GM18951 (cell line): ENCODE data around the gene PHF21B.

Experiments
- POLR2A ChIP-seq: IDR thresholded peaks from 4 replicates; pipeline ENCODE4 v1.6.1; 2011; ENCODE audit warnings: mild to moderate bottlenecking; ENCODE audit not compliant: insufficient read length, insufficient read depth; ENCODE audit errors: extremely low read depth
- in situ Hi-C: fragments of 300-500 bp; cut with MboI; formaldehyde crosslinking; loops from one replicate; pipeline ENCODE4 v1.12.0; 2022; ENCODE audit warnings: low sequenced_read_pairs, mixed read lengths, inconsistent platforms; ENCODE audit not compliant: unreplicated experiment

Gene PHF21B

DNA sequence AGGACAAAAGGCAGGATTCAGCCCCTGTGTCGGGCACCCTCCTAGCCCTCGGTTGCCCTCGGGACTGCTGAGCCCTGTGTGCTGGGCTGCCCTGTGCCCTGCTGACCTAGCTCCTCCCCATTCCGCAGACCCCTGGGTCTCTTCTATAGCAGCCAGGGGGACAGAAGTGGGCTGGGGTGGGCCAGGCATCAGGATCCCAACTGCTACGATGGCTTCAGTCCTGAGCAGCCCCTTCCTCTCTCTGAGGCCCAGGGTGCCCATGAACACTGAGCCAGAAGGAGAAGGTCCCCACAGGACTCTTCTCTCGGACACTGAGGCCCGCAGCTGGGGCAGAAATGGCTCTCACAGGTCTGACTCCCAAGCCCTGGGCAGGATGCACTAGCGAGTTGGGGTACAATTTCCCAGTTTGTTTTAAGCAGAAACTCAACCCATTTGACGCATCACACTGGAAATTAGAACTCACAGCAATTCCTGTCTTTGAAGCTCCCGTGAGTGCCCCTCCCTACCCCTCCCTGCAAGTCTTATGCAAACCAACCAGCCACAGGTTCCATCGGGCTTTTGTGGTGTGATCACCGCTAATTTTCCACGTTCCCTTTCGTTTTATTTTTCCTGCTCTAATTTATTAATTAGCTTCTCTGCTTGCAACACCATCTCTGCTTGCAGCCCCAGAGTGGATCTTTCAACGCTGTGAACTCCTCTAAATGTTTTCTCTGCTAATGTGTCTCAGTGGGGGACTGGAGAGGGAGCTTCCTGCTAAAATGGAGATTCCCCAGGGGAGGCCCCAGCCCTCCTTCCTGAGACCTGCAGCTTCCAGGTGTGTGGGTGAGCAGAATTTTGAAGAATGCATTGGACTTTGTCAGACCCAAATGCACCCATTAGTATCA, 56.7 kb downstream of the PHF21B start:
- TF ChIP-seq POLR2A: no peak
- in situ Hi-C loops: no loop called here

DNA sequence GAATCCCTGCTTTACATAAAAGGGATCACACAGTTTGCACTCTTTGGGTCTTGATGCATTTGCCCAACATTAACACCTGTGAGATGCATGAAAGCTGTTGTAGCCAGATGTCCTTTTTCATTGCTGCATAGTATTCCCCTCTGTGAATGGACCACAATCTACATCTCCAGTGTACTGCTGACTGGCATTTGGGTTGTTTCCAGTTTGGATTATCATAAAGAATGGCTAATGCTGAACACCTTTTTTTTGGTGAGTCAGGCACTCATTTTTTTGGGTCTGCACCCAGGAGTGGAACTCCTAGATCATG, 58.3 kb downstream of the PHF21B start:
- no peak for TF ChIP-seq POLR2A
- in situ Hi-C loops: no loop called here

DNA sequence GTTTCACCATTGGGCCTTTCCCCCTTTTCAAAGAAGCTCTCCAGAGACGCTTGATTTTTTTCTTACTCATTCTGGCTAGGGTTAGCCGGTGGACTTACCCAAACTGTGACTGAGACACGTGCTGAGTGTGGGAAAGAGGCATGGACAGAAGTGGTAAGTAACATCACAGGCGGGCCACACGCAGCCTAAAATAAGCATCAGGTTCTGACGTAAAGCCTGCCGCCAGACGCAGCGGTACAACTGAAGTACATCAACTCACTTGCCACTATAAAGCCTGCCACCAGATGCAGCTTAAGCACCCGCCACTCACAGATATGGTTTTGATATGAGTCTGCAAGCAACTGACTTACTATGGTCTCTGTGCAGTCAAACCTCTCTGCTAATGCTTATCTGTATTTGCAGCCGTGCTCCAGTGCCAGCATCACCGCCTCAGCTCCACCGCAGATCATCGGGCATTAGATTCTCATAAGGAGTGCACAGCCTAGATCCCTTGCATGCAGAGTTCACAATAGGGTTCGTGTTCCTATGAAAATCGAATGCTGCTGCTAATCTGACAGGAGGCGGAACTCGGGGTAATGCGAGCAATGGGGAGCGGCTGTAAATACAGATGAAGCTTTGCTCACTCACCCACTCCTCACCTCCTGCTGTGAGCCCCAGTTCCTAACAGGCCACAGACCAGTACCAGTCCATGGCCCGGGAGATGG, 58.8 kb downstream of the PHF21B start:
- no peak for TF ChIP-seq POLR2A
- in situ Hi-C loops: no loop called here

DNA sequence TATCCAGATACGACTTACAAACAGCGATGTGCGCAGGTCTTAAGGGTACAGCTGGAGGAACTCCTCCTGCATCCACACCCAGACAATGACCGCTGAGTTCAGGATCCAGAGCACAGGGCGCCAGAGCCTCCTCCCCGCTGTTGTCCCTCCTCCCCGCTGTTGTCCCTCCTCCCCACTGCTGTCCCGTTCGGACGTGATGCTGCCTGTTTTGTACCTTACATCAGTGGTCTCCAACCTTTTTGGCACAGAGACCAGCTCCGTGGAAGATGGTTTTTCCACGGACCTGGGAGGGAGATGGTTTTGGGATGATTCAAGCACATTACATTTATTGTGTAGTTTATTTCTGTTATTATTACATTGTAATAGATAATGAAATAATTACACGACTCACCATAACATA, 62.0 kb downstream of the PHF21B start:
- in situ Hi-C loops: no loop called here
- TF ChIP-seq POLR2A: no peak

DNA sequence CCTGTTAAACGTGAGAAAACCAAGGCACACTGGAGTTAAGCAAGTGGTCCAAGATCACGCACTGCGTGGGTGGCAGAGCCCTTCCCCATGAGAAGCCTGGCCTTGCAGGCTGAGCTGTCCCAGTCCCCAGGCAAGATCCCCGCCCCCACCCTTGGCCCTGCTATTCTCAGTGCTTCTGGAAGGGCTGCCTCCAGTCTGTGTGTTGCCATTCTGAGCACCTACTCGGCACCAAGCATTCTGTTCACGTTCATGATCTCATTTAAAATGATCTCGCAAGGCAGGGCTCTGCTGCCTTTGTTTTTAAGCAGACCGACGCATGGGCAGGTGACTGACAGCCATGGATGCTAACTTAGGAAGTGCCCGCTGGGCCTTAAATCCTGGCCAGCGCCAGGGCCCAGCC, 62.8 kb downstream of the PHF21B start:
- TF ChIP-seq POLR2A: no peak
- in situ Hi-C loops: no loop called here

DNA sequence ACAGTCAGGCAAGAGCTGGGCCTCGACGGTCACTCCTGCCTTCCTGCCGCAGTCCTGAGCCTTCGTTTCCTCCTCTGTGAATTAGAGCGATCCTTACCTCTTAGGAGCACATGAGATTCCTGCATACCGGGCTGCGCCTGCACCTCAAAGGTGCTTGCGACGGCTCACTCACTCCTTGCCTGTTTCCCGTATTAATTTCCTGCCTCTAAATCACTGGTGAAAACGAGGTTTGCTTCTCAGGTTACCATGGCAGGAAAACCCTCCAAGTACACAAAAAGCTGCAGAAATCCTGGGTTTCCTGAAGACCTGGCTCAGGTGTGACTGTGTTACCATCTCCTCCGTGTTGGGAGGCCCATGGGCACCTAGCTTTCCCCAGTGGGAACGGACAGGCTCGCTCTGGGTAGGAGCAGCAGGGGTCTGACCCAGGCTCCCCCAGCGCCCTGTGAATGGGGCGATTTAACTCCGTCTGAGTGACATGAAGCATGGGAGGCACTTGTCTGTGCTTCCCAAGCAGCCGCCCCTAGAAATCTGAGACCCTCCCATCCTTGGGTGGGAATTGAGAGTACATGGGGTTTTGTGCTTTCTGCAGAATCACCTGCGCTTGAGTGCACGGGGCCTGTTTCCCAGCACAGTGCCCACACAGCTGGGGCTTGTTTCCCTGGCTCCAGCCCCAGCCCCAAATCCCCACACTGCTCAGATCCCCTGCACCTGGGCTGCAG, 64.8 kb downstream of the PHF21B start:
- TF ChIP-seq POLR2A: no peak
- in situ Hi-C loops: no loop called here

DNA sequence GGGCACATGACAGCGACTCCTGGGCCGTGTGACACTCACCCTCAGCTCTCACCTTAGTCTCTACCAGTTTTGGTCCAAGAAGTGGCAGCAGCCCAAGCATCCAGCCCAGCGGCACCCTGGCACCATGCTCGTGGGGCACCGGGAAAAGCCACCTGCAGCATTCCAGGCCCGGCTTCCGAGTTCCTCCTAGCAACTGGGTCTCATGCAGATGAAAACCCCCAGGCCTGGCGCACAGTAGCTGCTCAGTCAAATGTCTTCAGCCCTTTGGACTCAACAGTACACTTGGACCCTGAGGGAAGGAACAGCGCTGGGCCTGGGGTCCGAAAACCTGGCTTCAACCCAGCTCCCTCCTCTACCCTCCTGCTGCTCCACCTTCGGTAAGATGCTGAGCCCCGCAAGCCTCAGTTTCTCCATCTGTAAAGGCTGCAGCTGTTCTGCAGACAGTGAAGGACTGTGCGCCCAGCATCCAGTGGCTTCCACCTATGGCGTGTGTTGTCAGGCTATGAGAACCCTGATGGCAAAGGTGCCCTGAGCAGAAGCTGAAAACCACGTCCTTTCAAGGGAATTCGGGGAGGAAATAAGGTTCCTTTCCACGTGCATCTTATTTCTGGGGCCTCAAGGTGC, 66.0 kb downstream of the PHF21B start:
- in situ Hi-C loops: no loop called here
- no peak for TF ChIP-seq POLR2A

DNA sequence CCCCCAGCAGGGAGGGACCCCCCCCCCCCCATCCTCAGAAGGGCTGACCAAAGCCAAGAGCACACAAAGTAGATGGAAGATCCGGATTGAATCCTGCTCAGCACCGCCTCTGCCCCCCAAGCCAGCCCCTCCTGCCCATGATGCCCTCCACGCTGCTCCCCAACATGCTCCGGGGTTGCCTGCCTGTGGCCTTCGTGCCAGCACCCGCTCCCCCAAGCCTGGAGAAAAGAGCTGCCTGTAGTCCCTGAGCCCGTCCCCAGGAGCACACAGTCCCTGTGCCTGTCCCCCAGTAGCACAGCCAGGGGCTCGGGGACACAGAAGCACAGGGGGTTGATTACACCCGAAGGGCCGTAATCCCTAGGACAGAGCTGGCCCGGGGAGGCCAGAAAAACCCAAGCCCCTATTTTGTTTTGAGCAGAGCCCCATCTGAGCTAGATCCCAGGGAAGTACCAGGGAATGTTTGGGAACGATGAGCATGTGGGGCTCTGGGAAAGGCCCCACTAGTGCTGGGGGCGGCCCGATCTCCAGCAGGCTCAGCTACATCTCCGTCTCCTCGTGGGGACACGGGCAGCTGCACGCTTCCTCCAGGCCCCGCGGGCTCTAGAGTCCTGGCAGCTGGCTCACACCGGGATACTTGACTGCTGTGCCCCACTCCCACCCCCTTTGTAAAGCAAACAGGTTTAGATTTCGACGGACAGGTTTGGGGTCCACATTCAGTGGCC, 66.7 kb downstream of the PHF21B start:
- in situ Hi-C loops: no loop called here
- no peak for TF ChIP-seq POLR2A

DNA sequence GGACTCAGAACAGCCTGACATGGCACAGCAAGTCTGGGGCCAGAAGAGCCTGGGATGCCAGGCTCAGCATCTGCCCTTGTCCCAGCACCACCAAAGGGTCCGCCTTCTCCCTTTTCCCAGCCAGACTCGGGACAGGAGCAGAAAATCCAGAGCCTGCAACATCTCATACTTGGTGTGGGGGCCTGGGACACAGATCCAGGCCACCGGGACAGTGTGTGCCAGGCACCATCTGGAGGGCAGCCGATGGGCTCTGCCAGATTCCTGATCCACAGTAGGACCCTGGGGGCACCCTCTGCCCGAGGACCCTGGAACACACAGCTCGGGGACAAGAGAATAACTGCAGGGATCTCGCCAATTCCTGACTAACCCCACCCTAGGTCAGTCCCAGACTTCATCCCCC, 67.7 kb downstream of the PHF21B start:
- no peak for TF ChIP-seq POLR2A
- in situ Hi-C loops: no loop called here

DNA sequence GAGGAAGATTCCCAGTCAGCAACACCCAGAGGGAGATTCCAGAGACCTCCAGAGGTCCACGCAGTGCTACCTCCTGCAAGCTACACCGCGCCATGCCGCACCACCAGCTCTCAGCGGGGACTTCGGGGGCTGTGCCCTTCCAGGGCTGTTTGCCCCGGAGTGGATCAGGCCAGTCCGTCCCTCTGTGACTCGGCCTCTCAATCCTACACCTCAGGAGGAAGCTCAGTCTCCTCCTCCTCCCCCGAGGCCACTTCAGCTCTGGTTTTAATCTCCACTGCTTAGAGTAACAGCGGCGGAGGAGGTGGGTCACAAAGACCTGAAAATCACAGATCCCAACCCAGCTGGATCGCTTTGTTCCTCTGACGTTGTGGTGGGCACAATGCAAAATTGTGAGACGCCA, 68.6 kb downstream of the PHF21B start:
- no peak for TF ChIP-seq POLR2A
- in situ Hi-C loops: no loop called here

DNA sequence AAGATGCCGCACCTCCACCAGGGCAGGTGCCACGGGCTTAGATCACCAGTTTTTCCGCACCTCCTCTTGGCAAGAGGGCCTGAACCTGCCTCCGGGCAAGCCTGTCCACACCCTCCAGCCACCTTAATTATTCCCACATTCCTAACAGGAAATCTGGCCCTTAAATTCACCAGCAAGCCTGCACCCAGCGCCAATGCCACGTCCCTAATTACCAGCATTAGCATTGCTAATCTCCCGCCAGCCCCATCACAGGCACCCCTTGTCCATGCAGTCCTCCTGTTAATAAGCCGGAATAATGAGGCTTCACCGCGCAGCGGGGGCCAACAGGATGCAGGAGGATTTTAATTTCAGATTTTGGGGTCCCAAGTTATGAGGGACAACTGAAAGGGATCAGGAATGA, 69.7 kb downstream of the PHF21B start:
- no peak for TF ChIP-seq POLR2A
- in situ Hi-C loops: no loop called here

DNA sequence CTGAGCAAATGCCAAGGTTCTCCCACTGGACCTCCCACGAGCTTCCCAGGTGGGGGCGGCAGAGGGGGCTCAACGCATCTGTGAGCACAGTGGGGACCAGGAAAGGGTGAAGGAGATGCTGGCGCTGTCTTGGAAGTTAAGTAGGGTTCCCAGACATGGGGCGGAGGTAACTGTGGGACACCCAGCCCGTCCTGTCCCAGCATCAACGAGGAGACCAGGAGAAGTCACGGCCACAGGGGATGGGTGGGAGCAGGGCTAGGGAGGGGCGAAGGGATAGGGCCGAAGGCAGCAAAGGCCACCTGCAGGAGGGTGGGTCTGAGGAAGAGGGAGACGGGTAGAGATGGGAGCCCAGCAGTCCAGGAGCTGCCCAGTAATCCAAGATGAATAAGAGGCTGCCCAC, 70.4 kb downstream of the PHF21B start:
- in situ Hi-C loops: no loop called here
- no peak for TF ChIP-seq POLR2A

DNA sequence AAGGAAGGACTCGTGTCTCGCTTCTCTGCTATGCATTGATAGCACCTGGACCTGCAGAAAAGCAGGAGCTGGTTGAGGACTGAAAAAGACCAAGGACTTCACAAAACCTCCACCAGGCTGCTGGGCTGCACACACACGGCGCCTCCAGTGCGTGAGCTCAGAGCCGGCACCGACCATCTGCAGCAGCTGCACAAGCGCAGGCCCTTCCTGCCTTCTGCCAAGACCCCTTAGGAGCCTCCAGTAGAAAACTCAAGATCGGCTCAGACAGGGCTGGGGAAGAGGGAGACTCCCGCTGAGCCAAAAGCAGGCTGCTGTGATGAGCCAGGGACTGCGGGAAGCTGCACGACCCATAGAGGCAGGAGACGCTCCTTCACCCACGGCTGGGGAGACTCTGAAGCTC, 70.9 kb downstream of the PHF21B start:
- in situ Hi-C loops: no loop called here
- no peak for TF ChIP-seq POLR2A
